HG02852 (cell line): ENCODE data around the gene ATP5F1D.
"Not testable (repeated sequence)": the region's sequence is repeated elsewhere in the genome, so short reads cannot be mapped to it uniquely, and the experiment has no call there.

ENCODE experiments used
- ATAC-seq: cut with Tn5 transposase; IDR thresholded peaks from one replicate; pipeline ENCODE4 v1.9.1; 2021; ENCODE audit warnings: mild to moderate bottlenecking, moderate library complexity; ENCODE audit not compliant: unreplicated experiment

ATP5F1D gene

DNA sequence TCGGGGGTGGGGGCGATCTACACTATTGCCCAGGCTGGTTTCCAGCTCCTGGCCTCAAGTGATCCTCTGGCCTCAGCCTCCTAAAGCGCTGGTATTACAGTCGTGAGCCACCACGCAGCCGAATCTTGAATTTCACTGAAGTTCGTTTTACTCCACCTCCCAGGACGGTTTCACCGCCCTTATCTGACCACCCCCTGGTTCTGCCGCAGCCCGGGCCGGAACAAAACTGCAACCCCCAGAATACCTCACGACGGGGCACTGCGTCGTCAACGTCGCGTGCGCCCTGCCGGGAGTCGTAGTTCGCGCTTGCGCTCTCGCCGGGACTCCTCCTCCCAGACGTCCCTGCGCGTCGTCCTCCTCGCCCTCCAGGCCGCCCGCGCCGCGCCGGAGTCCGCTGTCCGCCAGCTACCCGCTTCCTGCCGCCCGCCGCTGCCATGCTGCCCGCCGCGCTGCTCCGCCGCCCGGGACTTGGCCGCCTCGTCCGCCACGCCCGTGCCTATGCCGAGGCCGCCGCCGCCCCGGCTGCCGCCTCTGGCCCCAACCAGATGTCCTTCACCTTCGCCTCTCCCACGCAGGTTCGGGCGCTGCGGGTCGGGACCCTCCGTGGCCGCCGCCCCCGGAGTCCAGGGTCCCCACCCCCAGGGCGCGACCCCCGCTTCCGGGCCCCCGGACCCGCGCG lies at the start of gene ATP5F1D:
ATP5F1D (plus strand) TSS at position 335 of the 679 bp plus-strand sequence; CDS start at position 435, 100 bp downstream.
- peak; percentile 52 for ATAC-seq

DNA sequence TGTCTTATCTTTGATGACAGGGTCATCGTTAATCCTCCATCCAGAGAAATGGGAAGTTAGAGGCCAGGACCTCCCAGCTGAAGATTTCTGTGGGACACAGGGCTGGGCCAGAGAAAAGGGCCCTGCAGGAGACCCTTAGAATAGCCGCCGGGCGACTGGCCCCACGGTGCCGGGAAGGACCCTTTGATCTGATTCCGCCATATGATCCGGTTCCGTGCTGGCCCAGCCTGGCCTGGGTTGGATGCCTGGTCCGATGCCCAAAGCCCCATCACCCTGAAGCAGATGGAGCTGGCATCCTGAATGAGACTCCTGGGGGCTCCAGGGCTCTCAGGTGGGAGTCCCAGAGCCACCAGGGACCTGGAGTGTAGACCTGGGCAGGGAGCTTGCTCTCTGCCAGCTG lies 42.0 kb upstream of the ATP5F1D start:
- no peak for ATAC-seq

DNA sequence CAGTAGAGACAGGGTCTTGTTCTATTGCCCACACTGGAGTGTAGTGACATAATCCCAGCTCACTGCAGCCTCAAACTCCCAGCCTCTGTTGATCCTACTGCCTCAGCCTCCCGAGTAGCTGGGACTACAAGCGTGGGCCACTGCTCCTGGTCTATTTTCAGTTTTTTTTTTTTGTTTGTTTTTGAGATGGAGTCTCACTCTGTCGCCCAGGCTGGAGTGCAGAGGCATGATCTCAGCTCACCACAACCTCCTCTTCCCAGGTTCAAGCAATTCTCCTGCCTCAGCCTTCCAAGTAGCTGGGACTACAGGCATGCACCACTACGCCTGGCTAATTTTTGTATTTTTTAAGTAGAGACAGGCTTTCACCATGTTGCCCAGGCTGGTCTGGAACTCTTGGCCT lies 40.9 kb upstream of the ATP5F1D start:
- not testable (repeated sequence) for ATAC-seq

DNA sequence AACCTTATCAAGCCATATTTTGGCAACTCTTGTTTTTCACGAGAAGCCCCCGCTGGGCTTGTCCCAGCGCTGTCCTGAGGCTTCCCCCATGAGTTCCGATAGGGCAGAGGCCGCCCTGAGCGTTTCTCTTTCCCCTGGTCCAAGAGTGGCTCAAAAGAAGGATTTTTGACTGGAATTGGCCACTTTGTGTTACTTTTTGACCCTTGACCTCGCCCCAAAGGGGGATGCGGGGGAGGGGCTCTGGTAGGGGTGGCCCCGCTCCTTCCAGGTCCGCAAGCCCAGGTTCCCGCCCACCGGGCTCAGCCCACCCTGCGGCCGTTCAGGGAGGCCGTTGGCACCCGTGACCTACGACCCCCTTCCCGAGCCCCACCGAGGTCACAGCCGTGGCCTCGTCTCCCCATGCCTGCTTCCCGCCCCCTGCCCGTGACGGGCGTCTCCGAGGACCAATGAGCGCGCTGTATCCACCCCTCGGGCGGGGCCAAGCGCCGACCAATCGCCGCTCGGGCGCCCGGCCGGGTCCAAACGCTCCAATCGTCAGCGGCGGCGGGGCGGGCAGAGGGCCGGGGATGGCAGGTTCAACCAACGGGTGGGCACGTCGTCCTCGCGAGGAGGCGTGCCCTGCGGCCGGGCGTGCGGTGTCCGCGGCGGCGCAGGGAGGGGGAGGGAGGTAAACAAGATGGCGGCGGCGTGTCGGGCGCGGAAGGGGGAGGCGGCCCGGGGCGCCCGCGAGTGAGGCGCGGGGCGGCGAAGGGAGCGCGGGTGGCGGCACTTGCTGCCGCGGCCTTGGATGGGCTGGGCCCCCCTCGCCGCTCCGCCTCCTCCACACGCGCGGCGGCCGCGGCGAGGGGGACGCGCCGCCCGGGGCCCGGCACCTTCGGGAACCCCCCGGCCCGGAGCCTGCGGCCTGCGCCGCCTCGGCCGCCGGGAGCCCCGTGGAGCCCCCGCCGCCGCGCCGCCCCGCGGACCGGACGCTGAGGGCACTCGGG lies 36.1 kb upstream of the ATP5F1D start, which contains the start of gene STK11:
STK11 (plus strand) TSS at position 665 of the 986 bp plus-strand sequence. CDS start 1,136 bp downstream, outside the sequence.
- ATAC-seq, result peak; percentile 82

DNA sequence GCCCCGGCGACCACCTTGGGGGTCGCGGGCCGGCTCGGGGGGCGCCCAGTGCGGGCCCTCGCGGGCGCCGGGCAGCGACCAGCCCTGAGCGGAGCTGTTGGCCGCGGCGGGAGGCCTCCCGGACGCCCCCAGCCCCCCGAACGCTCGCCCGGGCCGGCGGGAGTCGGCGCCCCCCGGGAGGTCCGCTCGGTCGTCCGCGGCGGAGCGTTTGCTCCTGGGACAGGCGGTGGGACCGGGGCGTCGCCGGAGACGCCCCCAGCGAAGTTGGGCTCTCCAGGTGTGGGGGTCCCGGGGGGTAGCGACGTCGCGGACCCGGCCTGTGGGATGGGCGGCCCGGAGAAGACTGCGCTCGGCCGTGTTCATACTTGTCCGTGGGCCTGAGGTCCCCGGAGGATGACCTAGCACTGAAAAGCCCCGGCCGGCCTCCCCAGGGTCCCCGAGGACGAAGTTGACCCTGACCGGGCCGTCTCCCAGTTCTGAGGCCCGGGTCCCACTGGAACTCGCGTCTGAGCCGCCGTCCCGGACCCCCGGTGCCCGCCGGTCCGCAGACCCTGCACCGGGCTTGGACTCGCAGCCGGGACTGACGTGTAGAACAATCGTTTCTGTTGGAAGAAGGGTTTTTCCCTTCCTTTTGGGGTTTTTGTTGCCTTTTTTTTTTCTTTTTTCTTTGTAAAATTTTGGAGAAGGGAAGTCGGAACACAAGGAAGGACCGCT lies 35.2 kb upstream of the ATP5F1D start:
- ATAC-seq, result no peak

GRCh38 chr19:1206864-1207450 lies 34.6 kb upstream of the ATP5F1D start:
- no peak for ATAC-seq

- ATAC-seq, result not testable (repeated sequence)
Observed at GRCh38 chr19:1208830-1209229, 32.7 kb upstream of the ATP5F1D start.

DNA sequence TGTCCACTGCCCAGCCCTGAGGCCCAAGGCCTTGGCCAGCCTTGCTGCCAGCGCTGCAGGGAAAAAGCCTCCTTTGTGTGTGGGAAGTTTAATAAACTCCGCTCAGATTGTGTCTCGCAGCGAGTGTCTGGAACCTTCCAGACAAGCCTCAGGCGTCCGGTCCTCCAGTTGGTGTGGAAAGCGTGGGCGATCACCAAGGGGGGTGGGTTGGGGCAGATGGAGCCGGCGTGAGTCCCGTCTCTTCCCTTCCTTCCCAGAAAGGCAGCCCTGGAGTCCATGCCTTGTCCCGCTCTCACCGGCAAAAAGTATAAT lies 31.4 kb upstream of the ATP5F1D start:
- no peak for ATAC-seq

GRCh38 chr19:1211494-1212234 lies 29.9 kb upstream of the ATP5F1D start:
- ATAC-seq, result no peak

DNA sequence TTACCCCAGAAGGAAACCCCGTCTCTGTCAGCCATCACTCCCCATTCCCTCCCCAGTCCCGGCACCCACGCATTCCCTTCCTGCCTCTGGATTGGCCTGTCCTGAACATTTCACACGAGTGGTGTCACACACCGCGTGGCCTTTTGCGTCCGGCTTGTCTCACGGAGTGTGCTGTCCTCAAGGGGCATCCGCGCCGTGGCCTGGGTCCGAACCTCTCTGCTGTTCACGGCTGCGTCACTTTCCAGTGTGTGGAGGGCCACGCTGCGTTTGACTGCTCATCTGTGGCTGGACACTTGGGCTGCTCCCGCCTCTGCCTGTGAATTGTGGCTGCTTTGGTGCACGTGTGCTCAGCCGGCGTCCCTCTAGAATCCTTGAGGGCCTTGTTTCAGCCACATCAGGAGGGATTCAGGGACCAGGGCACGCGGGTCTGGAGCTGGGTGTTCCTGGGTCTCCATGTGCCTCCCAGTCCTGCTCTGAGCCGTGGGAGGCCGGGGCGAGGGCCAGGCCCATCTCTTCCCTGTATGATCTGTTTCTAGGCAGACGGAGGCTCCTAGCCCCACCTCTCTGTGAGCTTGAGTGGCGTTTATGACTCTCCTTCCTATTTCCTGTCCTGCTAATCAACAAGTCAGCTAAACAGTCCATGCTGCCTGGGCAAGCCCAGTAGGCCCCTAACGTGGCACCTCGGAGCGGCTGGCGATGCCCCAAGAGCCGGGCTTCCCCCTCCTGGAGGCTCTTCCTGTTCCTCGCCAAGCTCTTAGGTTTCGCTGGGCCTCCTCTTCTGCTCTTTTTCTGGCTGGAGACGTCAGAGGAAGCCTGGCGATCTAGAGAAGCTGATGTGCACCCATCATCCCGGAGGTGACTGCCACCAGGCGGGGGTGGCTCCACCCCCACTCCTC lies 27.9 kb upstream of the ATP5F1D start:
- no peak for ATAC-seq

DNA sequence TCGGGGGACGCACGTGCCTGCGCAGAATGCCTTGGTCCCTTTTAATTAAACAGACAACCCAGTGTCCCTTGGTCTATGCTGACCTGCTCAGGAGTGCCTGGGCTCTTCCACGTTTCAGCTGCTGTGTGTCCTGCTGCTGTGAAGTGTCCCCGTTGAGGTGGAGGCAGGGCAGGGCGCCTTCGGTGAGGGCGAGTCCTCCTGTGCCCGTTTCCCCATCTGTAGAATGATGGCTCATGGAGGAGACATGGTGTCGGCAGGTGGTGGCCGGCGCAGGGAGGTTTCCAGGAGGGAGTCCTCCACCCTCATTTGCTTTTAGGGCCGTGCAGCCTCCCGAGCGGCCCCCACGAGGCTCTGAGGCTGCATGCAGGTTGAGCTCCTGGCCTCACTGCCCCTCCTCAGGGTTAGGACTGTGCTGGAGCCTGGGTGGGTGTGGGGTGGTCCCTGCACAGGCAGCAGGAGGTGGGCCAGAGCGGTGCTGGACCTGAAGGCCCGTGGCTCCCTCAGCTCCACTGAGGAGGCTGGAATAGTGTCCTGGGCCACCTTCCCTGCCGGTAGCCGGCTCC lies 27.2 kb upstream of the ATP5F1D start:
- ATAC-seq, result no peak

DNA sequence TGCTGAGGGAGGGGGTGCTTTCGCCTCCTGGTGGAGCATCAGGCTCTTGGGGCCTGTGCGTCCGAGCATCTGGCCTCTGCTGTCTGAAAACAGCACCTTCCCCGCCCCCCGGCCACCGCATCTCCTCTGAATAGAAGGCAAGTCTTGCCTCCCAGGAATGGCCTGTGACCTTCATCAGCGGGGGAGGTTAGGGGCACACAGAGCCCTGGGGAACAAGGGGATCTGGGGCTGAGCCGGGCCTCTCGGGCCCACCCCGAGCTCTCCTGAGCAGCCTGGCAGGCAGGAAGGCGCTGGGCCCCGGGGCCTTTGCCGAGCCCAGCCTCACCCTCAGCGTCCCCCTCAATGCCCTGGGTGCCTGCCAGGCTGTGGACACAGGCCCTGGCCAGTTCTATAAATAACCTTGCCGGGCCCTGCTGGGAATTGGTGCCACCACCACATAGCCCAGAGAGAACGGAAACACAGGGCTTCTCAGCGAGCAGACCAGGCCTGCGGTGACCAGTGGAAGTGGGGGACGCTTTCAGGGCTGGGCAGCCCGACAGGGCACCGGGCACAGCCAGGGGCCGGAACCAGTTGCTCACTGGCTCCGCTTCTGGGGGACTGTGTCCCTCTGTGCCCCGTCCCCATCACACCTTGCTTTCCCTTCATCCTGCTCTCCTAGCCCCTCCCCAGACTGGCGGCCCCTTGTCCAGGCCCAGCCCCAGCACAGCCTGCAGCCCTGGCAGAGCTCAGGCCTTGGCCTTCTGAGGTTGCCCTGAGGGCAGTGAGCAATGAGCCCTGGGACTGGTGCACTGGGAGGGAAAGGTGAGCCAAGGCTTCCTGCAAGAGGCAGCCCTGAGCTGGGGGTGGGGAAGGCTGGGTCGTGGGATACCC lies 26.5 kb upstream of the ATP5F1D start:
- no peak for ATAC-seq

DNA sequence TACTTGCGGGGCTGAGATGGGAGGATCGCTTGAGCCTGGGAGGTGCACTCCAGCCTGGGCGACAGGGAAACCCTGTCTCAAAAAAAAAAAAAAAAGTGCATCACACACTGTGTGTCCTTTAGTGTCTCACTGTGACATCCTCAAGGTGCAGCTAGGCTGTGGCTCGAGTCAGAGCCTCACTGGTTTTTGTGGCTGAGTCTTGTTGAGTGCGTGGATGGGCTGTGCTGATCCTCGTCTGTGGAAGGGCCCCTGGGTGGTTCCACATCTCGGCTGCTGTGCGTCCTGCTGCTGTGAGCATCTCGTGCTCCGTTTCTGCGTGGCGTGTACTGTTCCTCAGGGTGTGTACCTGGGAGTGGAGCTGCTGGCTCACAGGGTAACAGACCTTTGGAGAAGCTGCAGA lies 24.8 kb upstream of the ATP5F1D start:
- no peak for ATAC-seq

DNA sequence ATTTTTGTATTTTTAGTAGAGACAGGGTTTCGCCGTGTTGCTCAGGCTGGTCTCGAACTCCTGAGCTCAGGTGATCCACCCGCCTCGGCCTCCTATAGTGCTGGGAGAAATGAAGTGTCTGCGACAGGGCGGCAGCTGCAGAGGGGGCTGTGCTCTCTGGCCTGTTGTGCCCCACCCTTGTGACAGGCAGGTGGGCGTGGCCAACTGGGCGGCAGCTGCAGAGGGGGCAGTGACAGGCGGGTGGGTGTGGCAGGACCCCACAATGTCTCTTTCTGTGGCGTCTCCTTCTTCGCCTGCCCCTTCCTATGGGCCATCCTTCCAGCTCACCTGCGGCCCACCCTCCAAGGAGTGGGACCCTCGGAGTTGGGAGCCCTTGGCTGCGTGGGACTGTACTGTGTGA lies 24.2 kb upstream of the ATP5F1D start:
- no peak for ATAC-seq

DNA sequence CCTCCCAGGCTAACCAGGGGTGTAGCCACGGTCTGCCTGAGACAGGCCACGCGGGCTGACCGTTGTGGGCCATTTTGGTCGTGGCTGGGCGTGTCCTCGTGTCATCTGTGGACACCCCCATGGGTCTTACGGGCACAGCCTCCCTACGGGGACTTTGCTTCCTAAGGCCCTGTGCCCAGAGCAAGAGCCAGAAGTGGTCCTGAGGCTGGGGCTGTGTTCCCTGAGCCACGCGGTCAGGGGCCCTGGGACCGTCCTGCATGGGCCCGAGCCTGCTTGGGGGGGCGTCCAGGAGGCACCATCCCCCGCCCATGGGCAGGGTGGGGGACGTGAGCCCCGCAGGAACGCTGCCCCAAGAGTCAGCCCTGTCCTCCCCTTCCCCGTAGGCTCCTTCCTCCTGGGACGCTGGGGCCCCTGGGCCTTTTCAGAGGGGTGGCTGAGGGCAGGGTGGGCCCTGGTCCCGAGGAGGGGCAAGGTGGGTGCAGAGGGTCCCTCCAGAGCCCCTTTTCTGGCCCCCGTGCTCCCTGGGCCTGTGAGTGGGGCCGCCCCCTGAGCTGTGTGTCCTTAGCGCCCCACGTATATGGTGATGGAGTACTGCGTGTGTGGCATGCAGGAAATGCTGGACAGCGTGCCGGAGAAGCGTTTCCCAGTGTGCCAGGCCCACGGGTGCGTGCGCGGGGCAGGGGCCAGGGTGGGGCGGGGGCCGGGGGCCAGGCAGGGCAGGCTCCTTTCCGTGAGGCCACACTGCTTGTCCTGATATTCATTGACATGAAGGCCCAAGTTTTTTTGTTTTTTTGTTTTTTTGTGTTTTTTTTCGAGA lies 22.6 kb upstream of the ATP5F1D start:
- ATAC-seq, result no peak

- ATAC-seq, result no peak
Observed at GRCh38 chr19:1219786-1220476, 21.6 kb upstream of the ATP5F1D start.
